RWPE2 (cell line): ENCODE results near the gene DSG4.

Experiments used
- ATAC-seq: fragments of 200-7000 bp; cut with Tn5 transposase; 3 replicates; pipeline ENCODE4 v1.9.1; 2021; ENCODE audit warnings: low read depth
- DNase-seq: peaks from one replicate; pipeline ENCODE4 v3.0.0-alpha.2; 2020; ENCODE audit warnings: low spot score
- H3K27ac ChIP-seq: fragments of 450-650 bp; 2 replicates; pipeline ENCODE4 v1.5.1; 2017; ENCODE audit warnings: mild to moderate bottlenecking; ENCODE audit not compliant: poor library complexity, severe bottlenecking
- H3K27me3 ChIP-seq: fragments of 250-450 bp; sonication (Bioruptor Pico); 2 replicates; pipeline ENCODE4 v1.5.1; 2021; ENCODE audit warnings: mild to moderate bottlenecking, moderate library complexity; ENCODE audit not compliant: insufficient read depth, poor library complexity, severe bottlenecking
- H3K36me3 ChIP-seq: fragments of 250-450 bp; sonication (Bioruptor Pico); 2 replicates; pipeline ENCODE4 v1.5.1; 2020; ENCODE audit warnings: low read depth, mild to moderate bottlenecking, moderate library complexity
- H3K4me1 ChIP-seq: fragments of 250-450 bp; sonication (Bioruptor Pico); 2 replicates; pipeline ENCODE4 v1.5.1; 2021; ENCODE audit warnings: mild to moderate bottlenecking, moderate library complexity; ENCODE audit not compliant: insufficient read depth, poor library complexity, severe bottlenecking
- H3K4me3 ChIP-seq: fragments of 250-450 bp; sonication (Bioruptor Pico); 2 replicates; pipeline ENCODE4 v1.5.1; 2021; ENCODE audit warnings: mild to moderate bottlenecking, moderate library complexity; ENCODE audit not compliant: severe bottlenecking
- H3K9me3 ChIP-seq: fragments of 250-450 bp; sonication (Bioruptor Pico); 2 replicates; pipeline ENCODE4 v1.5.1; 2021; ENCODE audit warnings: mild to moderate bottlenecking, moderate library complexity; ENCODE audit not compliant: severe bottlenecking
- CTCF ChIP-seq: fragments of 450-650 bp; IDR thresholded peaks from one replicate; pipeline ENCODE4 v1.5.1; 2017; ENCODE audit warnings: mild to moderate bottlenecking, moderate library complexity; ENCODE audit not compliant: poor library complexity, severe bottlenecking

DSG4 gene

GRCh38 chr18:31398191-31398590 lies 21.6 kb downstream of the DSG4 start:
- no peaks in the 10 kb centered on the region for H3K36me3 ChIP-seq
- TF ChIP-seq CTCF, result no peak
- no peak overlapping the region for H3K4me3 ChIP-seq
- no peak for ATAC-seq
- H3K27ac ChIP-seq, result no peak overlapping the region
- DNase-seq, result no peak
- H3K9me3 ChIP-seq, result no peaks in the 10 kb centered on the region
- H3K27me3 ChIP-seq, result no peaks in the 10 kb centered on the region
- peaks cover 4% of the 10 kb centered on the region for H3K4me1 ChIP-seq

- Histone ChIP-seq H3K27ac (no peak overlapping the region), H3K36me3 (no peaks in the 10 kb centered on the region), H3K4me3 (no peak overlapping the region), H3K4me1 (peaks cover 4% of the 10 kb centered on the region), H3K27me3 (no peaks in the 10 kb centered on the region), H3K9me3 (no peaks in the 10 kb centered on the region)
- TF ChIP-seq CTCF, result no peak
- DNase-seq (no peak), ATAC-seq (peak; percentile 75; the same call in 2 of the 3 replicates)
These were observed 22.9 kb downstream of the DSG4 start for GRCh38 chr18:31399306-31400032.

GRCh38 chr18:31401156-31402025 lies 24.8 kb downstream of the DSG4 start:
- Histone ChIP-seq H3K36me3 (no peaks in the 10 kb centered on the region), H3K27ac (no peak overlapping the region), H3K9me3 (no peaks in the 10 kb centered on the region), H3K4me3 (no peak overlapping the region), H3K4me1 (peaks cover 4% of the 10 kb centered on the region), H3K27me3 (no peaks in the 10 kb centered on the region)
- no peak for TF ChIP-seq CTCF
- DNase-seq (no peak), ATAC-seq (no peak)

- no peaks in the 10 kb centered on the region for H3K27me3 ChIP-seq
- no peak overlapping the region for H3K4me3 ChIP-seq
- DNase-seq, result no peak
- no peaks in the 10 kb centered on the region for H3K9me3 ChIP-seq
- peaks cover 4% of the 10 kb centered on the region for H3K4me1 ChIP-seq
- no peak overlapping the region for H3K27ac ChIP-seq
- TF ChIP-seq CTCF, result no peak
- H3K36me3 ChIP-seq, result no peaks in the 10 kb centered on the region
- ATAC-seq, result peak; percentile 55; the same call in 2 of the 3 replicates
These were observed 25.4 kb downstream of the DSG4 start for GRCh38 chr18:31402026-31402373.

- ATAC-seq (no peak), DNase-seq (no peak)
- H3K36me3 ChIP-seq, result no peaks in the 10 kb centered on the region
- no peak overlapping the region for H3K27ac ChIP-seq
- H3K4me3 ChIP-seq, result no peak overlapping the region
- H3K27me3 ChIP-seq, result no peaks in the 10 kb centered on the region
- TF ChIP-seq CTCF, result no peak
- H3K9me3 ChIP-seq, result no peaks in the 10 kb centered on the region
- peaks cover 4% of the 10 kb centered on the region for H3K4me1 ChIP-seq
These were observed 26.8 kb downstream of the DSG4 start for GRCh38 chr18:31403409-31403808.
